ENCODE results near the gene COL7A1. TPM values are rescaled to one million over a fixed set of nuclear protein-coding genes. Genes with fewer than 3 reads are reported as not detected.

The COL7A1 gene
- total and polyA plus RNA-seq, 2 donors (not counting 1 experiment from before 2014, with no cell fraction given): 0.75 to 2.1 TPM

GRCh38 chr3:48609088-48610005, 14.2 kb upstream of the COL7A1 start, which contains the start of gene UQCRC1:
TSS of gene UQCRC1 (minus strand) at chr3:48609646. CDS start at chr3:48609620, 26 bp downstream.
- Mint-ChIP-seq H3K9me3 (ENCODE audit: insufficient read depth) (no peaks in the 10 kb centered on the region), H3K4me3 (peak within 1 kb of the TSS; percentile 100), H3K27ac (peak within 1 kb of the TSS; percentile 98), H3K4me1 (peaks cover 15% of the 10 kb centered on the region), H3K27me3 (no peaks in the 10 kb centered on the region)
- peak within 1 kb of the TSS; percentile 98 for H3K9ac ChIP-seq (ENCODE audit: low read length)
- peak within 1 kb of the TSS; percentile 72 to 90 for H3K27ac ChIP-seq (ENCODE audit: low read length in 2 of 2)
- TF ChIP-seq CTCF (IDR thresholded peaks at IDR 0.05) (peak; percentile 81), EZH2 (IDR thresholded peaks at IDR 0.05; ENCODE audit: borderline replicate concordance, insufficient read depth, low read depth, low read length, poor library complexity, severe bottlenecking) (no peak)
- no peaks in the 10 kb centered on the region for H3K27me3 ChIP-seq (replicated peaks in 1 of 4; ENCODE audit: control extremely low read depth in 1 of 4, control insufficient read depth in 3 of 4, insufficient read depth in 4 of 4, low read length in 3 of 4)
- peaks cover 0 to 17% of the 10 kb centered on the region in 2 experiments for H3K36me3 ChIP-seq (replicated peaks in 1 of 2; ENCODE audit: control extremely low read depth in 1 of 2, control insufficient read depth in 1 of 2, extremely low read depth in 1 of 2, insufficient read depth in 2 of 2, low read length in 1 of 2)
- ChIA-PET POLR2A (interaction anchor here (0.6 kb wide), 1 partner anchor 92 kb away, joined by 3 read pairs; no protein-coding TSS in a partner anchor), CTCF (interaction anchor here (0.7 to 5.0 kb wide), 2 partner anchors 27 to 209 kb away, joined by 5 to 35 read pairs; partner anchors contain the start of gene SLC26A6)
- ATAC-seq (ENCODE audit: low read depth) (peak; percentile 99), DNase-seq (peak; percentile 95)
- H3K4me2 ChIP-seq (replicated peaks; ENCODE audit: low read depth, low read length, poor library complexity, severe bottlenecking): peak within 1 kb of the TSS; percentile 90
- intact Hi-C loops (cut with micrococcal nuclease): loop anchor here (1.0 to 2.0 kb wide), 6 partner anchors 26 to 368 kb away; partner anchors contain the start of genes IP6K2, SLC26A6 and ZNF589
- no peaks in the 10 kb centered on the region for H3K9me3 ChIP-seq (ENCODE audit: control extremely low read depth in 1 of 3, control insufficient read depth in 2 of 3, insufficient read depth in 1 of 3, low read length in 2 of 3)
- peak within 1 kb of the TSS; percentile 99 for H2AFZ ChIP-seq (ENCODE audit: insufficient read depth, low read depth, low read length, poor library complexity, severe bottlenecking)
- peaks cover 10 to 14% of the 10 kb centered on the region in 2 donors for H3K4me1 ChIP-seq (ENCODE audit: control insufficient read depth in 2 of 2, insufficient read depth in 2 of 2, low read length in 2 of 2)
- peaks cover 30% of the 10 kb centered on the region for H3K79me2 ChIP-seq (ENCODE audit: control insufficient read depth, insufficient read depth, low read length)
- 4% methylated on average over 84 of the region's 86 CpGs for WGBS (ENCODE audit: insufficient coverage)
- no peaks in the 10 kb centered on the region for H4K20me1 ChIP-seq (ENCODE audit: control insufficient read depth, insufficient read depth, low read length, poor library complexity, severe bottlenecking)
- H3K4me3 ChIP-seq (ENCODE audit: control extremely low read depth in 1 of 5, extremely low read depth in 1 of 5, insufficient read depth in 1 of 5, low read depth in 2 of 5, low read length in 4 of 5): peak within 1 kb of the TSS; percentile 68 to 99 (median 94)

Data from B cell (primary cell).